Midbrain (tissue), 1 donor: ENCODE data around the gene KBTBD3.
"Not testable (repeated sequence)": the region's sequence is repeated elsewhere in the genome, so short reads cannot be mapped to it uniquely, and the experiment has no call there.

ENCODE experiments used
- DNase-seq: peaks from one replicate; lab custom pipeline; 2025; lab: John Stamatoyannopoulos, UW

KBTBD3 gene

DNA sequence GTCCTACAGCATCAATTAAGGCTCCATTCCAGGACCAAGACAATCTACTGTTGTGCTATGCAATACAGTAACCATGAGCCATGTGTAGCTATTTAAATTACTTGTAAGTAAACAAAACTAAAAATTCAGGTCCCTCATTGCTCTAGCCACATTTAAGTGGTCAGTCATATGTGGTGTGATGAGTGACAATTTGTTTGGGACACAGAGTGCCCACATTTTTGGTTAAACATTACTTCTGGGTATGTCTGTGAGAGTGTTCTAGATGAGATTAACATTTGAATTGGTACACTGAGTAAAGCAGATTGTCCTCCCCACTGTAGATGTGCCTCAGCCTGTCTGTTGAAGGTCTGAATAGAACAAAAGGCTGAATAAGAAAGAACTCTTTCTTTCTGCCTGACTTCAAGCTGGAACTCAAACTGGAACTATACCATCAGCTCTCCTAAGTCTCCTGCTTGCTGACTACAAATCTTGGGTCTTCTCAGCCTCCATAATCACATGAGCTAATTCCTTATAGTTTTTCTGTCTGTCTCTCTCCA, 15.8 kb downstream of the KBTBD3 start:
- DNase-seq, result no peak

DNA sequence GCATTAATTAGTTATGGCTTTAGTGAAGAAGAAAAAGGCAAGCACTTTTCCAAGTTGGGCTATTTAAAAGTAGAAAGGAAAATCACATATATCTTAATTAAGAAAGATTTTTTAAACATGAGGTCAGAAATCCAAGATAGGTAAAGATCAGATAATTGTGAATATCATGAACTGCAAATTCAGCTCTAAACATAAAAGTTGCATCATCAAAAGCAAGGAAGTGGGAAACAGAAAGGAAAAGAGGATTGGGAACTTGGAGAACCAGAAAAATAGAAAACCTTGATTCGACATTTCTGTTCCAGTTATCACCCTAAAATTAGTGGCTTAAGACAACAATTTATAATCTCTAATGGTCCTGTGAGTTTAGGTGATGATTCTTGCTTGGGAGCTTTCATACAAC, 17.5 kb downstream of the KBTBD3 start:
- no peak for DNase-seq

DNA sequence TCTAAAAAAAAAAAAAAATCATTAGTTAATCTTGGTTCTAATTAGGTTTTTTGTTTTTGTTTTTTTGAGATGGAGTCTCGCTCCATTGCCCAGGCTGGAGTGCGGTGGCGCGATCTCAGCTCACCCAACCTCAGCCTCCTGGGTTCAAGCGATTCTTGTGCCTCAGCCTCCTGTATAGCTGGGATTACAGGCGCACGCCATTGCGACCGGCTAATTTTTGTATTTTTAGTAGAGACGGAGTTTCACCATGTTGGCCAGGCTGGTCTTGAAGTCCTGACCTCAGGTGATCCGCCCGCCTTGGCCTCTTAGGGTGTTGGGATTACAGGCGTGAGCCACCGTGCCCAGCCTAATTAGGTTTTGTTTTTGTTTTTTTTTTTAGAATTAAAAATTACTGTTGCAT, 18.8 kb downstream of the KBTBD3 start:
- DNase-seq, result not testable (repeated sequence)

DNA sequence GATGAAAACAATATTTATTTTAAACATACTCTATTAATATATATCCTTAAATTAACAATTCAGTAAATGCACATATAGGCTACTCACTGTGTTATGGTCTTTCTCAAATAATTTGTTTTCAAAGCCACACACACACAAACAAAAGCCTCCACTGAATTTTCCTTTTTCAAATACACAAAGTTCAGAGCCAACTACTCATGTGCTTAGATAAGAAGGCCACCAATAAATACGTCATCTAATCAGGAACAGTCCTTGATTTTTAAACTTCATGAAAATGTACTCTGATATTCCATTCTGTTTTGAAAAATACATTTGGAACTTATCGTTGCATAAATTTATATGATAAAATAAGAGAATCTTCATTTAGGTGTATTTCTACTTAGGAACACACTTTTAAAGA, 26.0 kb downstream of the KBTBD3 start:
- DNase-seq, result no peak

DNA sequence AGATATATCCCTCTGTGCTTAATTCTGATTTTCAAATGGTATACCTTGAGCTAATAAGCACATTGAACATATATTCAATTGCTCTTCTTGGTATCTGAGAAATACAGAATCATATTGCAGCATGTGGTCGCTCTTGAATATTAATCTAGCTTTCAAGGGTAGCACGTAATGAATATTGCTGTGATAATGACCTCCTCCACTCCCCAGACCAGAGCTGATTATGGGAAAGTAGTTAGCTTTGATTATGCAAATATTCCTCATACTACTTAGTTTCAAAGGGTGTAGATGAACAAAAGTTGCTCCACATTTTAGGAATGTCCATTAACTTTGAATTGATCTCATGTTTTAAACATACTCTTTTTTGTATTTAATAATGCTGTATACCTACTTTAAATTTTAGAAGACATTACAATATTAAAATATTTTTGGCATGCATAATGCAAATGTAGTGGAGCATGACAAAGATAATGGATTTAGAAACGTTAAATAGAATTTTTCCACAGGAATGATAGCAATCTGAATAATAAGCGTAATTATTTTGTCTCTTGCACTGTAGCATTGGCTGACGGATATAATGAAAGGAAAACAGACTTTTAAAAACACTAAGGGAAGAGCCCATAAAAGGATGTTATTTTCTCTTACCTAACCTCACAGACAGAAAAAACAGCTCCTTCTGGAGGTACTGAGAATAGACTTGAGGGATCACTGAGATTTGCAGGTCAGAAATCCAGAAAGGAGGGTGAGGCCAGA, 27.2 kb downstream of the KBTBD3 start:
- DNase-seq, result no peak

DNA sequence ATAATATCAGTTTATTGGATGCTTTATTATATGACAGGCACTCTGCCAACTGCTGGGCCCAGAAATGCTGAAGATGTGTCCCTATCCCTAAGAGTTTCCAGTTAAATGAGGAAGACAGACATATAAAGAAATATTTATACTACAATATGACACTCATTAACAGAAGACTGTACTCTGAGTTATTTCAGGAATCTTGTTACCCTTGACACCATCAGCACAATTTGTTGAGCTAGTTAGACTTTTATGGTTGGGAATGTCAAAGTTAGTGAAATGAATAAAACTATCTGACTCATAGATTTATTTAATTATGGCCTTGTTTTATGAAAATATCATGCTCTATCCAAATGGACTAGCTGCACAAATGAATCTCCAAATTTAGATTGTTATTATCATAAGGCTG, 29.5 kb downstream of the KBTBD3 start:
- no peak for DNase-seq

DNA sequence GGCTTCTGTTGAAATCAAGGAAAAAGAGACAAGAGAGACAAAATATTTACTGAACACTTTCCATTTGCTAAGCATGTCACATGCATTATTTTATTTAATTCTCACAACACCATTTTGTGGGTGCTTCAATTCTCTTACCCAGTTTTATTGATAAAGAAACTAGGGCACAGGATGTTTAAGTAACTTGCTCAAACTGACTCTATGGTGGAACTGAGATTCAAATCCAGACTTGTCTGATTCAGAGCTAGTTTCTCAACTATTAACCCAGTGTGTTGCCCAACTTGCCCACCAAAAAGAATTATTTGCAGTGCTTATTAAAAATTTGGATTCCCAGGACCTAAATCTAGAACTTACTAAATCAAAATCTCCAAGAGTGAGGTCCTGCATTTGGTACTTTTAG, 33.6 kb downstream of the KBTBD3 start:
- no peak for DNase-seq

DNA sequence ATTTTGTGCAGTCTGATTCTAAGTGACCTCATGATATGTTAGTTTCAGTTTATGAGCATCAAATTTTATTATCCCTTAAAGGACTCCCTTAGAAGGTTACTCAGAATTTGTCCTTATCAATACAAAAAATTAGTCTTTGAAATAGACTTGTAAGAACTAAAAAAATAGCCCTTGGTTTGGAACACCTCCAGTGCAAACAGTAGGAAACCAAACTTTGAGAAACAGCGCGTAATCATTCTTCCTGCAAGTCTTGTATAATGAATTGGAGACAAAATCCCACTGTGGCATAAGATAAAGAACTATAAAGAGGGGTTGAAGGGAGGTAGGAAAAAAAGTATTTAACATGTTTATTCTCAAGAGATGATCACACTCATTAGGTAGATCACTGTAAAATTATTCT, 44.3 kb downstream of the KBTBD3 start:
- no peak for DNase-seq

DNA sequence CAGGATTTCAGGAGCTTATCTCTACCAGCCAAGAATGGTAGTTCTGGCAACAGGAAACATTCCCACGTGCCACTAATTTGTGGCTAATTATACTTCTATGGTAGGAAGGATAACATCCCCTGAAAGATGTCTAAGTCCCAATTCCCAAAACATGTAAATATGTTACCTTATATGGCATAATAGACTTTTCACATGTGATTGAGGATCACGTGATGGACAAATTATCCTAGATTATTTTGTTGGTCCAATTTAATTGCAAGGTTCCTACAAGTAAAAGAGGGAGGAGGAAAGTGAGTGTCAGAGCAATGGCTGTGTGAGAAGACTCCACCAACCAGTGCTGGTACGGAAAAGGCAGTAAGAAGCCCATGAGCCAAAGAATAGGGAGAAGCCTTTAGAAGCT, 45.2 kb downstream of the KBTBD3 start:
- no peak for DNase-seq

DNA sequence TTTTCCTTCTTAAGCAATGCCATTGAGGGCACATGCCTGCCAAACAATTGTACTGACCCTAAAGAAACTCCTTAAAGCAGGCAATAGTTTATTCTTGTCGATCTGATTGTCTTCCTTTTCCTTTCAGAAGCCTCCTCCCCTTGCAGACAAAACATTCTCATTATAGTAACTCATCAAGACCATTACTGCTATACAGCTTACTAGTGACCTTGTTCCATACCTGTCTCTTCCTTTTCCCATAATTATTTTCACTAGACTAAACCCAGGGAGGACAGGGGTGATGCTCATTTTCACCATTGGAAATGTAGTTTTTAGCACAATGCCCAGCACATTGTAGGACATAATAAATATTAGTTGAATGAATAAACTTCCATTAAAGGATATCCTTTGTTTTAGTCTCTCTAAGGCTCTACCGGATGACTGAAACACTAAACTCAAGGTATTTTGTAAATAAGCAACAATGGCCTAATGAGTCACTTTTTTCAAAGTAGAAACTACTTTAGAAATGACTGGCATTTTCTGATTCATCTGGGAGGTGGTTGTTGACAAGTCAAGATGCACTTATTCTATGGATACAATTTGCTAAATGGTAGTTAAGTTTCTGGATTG, 45.8 kb downstream of the KBTBD3 start:
- no peak for DNase-seq

DNA sequence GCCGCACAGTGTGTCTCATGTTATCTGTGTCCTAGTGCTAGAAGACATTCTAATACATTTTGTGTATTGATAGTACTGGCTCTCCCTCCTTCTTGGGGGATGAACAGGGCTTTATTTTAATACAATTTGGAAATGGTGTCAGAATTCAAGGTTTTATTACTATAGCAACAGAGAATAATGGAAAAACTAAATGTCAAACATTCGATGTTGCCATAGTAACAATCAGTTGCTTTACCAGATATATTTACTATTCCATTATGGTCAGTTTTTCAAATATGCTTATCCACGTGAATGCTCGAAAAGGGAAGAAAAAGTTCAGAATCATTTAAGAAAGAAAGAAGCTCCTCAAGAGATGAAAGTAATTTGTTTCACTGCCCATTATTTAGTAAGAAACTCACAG, 46.5 kb downstream of the KBTBD3 start:
- DNase-seq, result no peak

DNA sequence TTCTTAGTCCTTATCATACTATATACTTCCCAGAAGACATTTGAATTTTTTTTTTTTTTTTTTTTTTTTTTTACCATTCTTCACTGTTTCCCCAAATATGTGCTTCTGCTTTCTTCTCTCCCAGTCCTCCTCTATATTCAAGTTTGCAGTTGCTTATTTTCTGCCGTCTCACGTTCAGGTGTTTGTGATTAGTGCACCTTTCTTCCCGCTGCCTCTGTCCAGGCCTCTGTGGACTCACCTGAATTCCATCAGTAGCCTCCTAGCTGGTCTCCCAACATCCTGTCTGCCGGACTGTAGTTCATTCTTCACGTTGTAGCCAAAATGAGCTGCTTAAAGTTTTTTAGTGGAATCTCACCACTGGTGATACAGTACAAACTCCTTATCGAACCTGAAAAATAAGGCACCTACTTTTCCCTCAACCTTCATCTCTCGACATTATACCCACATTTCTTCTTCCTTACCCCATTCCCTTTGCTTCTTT, 54.3 kb downstream of the KBTBD3 start:
- DNase-seq, result no peak

DNA sequence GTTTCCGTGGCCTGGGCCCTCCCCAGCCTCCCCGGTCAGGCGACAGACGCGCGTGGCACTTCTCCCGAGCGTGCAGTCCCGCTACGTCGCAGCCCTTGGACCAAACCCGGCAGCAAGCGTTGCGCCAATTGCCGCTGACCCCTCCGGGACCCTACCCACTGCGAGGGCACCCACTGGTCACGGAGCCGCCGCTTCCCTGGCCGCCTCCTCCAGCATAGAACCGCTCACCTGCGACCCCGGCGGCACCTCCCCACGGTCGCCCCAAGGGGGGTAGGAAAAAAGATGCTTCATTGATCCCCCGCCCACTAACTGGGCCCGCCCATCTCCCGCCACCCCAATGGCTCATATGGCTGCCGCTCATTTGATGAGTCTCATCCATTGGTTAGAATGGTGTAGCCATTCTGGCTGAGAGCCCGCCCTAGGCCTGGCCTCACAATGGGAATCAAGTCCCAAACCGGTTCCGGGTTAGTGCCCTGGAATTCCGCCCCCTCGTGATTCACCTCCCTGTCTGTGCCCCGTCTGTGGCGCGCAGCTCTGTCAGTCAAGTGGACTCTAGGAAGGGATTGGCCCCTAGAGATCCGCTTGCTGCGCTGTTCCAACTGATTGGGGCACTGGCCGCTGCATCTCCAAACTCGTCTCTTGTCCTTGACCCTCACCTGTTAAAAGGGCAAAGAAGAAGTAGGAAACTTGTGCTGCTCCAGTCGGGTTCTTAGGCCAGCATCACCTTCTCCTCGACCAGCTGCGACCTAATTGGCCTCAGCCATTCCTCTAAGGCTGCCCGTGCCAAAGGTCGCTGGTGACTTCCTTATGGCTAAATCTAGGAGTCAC, 55.0 kb downstream of the KBTBD3 start, which contains the start of gene MSANTD4:
MSANTD4 (minus strand) TSS at position 274 of the 828 bp plus-strand sequence. CDS start 11,323 bp downstream, outside the sequence.
- peak; percentile 100 for DNase-seq

DNA sequence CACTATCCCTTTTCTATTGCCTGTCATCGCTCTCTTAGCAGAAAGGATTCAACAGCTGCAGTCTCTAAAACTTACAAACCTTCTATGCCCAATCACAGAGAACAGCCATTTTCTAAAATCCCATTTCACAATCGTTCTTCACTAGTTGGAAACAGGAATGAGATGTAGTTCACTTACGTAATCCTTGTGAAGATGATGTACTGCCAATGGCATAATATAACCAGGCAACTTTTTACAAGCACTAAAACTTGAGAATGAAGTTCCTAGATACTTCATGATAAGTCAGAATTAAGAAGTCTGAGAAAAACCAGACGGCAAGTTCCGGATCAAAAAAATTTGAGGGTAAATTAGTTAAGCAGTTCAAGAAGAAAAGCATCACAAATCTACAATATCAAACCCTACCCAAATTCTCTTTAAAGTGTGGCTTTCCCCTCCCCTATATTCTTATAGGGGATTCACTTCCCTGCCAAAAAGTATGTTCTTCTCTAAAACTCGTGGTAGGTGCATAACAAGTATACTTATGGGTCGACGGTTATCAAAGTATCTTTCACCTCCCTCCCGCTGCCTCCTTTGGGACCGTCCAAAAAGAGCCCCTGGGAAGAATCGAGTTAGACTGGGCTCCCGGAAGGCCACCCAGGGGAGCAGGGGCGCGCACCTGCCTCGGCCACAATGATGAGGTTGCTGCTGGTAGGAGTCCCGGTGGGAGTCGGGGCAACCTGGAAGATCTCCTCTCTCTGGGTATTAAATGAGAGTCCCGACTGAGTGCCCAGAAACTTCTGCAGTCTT, 55.8 kb downstream of the KBTBD3 start:
- DNase-seq, result peak; percentile 22

DNA sequence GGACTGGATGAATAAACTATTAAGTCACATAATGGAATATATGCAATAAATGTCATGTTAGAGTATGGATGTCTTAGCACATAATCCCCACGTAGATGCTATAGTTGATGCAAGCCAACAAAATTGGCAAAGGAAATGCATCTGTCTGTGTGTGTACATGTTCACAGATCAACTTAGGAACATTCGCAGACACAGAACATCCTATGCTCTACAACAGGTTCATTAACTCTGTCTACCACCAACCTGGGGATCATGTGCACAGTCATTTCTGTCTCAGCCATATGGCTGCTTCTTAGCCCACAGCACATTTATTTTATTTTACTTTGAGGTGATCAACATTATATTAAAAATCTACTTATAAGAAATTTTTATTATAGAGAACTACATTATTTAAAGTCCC, 60.1 kb downstream of the KBTBD3 start:
- no peak for DNase-seq

DNA sequence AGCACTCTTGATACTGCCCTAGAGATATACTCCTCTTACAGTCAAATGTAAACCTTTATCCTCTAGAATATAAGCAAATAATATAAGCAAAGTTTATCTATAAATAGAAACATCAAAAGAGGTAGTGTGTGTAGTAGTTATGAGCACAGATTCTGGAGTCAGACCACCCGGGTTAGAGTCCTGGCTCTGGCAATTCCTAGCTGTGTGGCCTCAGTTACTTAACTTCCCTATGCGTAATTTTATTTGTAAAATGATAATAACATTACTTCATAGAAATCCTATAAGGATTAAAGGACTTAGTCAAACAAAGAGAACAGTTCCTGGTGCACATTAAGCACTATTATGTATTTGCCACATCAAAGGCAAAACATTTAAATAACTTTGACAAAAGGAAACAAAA, 62.1 kb downstream of the KBTBD3 start:
- no peak for DNase-seq

DNA sequence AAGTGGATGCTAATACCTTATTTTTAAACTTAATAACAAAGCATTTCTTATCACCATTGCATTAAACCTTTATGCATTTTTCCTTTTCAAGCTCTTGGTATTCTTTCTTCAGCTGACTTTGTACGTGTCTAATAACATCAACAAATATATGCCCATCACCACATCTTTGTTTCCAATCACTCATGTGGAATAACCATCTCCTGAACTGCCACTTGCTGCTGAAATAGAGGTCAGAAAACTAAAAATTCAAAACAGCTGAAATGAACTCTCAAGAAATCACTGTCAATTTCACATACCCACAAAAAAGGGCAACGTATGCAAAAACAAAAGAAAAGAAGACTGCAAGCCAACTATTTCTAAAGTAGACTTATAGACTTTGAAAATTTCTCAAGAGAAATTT, 62.5 kb downstream of the KBTBD3 start:
- no peak for DNase-seq

DNA sequence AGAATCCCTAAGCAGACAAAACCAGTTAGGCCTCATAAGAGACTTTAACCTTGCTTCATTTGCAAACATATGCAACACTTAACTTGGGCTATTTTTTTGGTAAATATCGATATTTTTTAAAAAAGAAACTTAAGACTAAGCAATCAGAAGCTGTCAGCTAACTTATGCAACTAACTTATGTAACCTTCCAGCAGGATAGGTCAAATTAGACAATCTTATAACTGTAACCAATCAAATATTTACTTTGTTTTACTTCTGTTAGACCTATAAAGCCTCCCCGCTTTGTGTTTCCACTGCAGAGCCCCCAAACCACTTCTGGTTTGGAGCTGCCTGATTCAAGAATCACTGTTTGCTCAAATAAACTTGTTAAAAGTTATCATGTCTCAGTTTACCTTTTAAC, 63.1 kb downstream of the KBTBD3 start:
- DNase-seq, result no peak

DNA sequence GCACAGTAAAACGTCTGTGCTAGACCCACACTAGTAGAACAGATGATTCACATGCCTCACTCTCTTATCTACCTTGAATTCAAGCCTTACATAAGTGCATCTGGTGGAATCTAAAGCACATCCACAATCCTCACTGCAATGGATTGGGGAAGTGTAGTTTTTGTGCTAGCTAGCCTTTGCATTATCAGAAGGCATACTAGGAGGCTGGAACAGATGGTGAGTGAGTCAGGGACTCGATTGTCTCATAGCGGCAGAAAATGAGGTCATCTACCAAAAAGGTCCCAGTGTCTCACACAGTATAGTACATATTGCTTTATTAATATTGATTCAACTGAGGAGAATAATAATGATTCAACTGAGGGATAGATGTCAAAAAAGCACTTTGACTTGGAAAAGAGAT, 64.4 kb downstream of the KBTBD3 start:
- no peak for DNase-seq

DNA sequence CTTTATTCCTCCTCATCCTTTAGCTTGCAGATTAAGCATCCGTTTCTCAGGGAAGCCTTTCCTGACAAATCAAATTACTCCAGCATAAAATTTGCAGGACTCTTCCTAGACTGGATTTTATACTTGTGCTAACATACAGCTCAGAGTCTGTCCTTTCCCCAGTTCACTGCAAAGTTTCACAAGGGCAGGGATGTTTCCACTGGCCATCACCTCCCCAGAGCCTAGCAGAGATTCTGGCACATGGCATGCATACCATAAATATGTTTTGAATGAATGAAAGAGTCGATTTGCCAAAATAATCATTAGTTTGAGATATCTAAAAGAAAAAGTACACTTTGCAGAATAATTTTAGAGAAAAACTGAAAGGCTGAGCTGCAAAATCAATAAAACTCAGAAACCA, 65.7 kb downstream of the KBTBD3 start:
- no peak for DNase-seq

DNA sequence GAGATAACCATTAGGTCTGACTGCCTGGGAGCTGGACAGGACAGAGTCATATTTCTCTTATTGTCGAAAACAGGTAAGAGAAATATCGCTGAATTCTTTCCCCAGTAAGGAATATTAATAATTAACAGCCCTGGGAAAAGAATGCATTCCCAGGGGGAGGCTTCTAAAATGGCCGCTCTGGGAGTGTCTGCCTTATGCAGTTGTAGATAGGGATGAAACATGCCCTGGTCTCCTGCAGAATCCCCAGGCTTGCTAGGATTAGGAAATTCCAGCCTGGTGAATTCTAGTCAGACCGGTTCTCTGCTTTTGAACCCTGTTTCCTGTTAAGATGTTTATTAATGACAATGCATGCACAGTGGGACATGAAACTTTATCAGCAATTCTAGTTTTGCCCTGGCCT, 74.1 kb downstream of the KBTBD3 start:
- not testable (repeated sequence) for DNase-seq
